GM19035 (cell line): Measurements from ENCODE around the gene TNK2.

ENCODE experiments used
- ATAC-seq: cut with Tn5 transposase; IDR thresholded peaks from one replicate; pipeline ENCODE4 v1.9.1; 2021; ENCODE audit not compliant: unreplicated experiment

The TNK2 gene

DNA sequence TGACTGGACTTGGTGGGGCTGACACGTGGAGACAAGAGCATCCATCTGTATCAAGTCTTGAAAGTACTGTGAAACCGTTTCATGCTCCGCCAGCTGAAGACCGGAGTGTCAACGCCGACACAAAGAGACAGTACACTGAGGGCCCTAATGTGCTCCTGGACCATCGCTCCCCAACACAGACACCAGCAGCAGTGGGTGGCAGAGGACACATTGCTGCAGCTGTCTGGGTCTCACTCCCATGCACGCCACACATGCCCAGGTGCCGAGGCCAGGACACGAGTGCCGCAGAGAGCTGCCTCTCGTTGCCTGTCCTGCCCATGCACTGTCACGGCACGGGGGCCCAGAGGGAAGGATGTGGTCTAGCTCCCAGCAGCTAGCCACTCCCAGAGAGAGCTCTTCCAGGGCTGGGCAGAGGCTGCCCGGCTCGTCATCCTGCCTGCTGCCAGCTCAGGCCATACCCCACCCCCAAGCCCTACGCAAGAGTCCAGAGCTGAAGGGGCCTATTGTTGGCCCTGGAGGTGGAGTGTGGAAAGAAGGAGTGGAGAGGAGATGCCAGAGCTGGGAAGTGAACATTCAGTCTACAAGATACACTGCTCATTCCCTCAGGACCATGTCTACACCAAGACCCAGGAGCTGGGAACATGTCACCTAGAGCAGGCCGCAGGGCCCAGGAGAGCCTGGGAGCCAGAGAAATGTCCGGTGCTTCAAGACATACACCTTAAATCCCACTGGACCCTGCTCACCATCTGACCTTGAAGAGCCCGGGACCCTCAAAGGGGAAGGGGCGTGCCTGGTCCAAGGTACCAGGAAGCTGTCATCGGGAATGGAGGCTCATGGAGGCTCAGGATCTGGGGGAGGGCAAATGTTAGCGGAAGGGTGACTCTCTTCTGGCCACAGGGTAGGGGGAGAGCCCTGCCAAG, 7.7 kb downstream of the TNK2 start:
- ATAC-seq, result peak; percentile 28

DNA sequence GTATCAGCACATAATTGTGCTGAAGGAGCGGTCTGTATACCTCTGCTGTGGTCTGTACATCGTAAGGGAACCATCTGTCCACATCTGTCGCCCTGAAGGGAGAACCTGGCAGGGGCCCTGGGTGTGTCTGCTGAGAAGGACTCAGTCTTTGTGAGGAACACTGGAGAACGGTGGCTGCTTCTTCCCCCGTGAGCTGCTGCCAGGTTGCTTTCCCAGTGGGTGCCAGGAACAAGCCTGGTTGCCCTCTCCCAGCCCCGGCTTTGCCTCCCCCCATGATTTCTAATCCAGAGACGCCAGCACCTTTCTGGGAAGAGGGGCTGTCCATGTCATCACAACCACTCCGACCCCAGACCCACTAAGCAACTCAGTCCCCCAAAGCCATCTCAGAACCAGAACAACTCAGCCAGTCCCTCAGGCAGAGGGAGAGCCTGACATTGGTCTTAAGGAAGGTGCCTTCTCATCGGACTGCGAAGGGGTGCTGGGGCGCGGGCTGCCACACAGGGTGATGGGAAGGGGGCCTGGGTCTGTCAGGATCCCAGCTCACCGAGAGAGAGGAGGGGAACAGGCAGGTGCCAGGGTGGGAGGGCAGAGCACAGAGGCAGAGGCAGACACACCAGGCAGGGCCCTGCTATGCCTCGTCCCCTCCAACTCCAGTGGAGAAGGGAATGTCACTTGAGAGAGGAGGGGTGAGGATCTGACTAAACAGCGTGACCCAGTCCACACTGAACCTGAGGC, 8.5 kb downstream of the TNK2 start:
- no peak for ATAC-seq

DNA sequence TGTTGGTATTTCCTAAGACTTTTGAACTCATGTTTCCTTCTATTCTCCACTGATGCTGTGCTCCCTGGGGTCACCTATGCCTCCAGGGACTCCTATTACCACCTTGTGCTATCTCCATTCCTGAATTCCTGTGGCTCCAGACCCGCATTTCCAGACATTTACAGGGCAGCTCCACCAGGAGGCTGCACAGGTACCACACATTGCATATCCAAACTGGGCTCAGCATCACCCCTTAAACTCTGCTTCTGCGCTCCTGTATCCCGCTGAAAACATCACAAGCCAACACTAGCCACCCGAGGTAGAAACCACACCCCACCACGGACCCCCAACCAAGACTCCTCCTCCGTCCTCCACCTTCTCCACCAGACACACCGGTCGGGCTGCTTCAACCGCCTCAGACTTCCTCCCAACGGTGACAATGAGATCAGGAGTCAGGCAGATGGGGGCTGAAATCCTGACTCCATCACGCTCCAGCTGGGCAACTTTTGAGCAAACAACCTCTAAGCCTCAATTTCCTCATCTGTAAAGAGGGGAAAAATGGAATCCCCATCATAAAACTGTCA, 10.4 kb downstream of the TNK2 start:
- no peak for ATAC-seq

GRCh38 chr3:195897081-195897852, 11.1 kb downstream of the TNK2 start:
- ATAC-seq, result no peak

- ATAC-seq, result peak; percentile 28
Measured at GRCh38 chr3:195896361-195897080, 11.8 kb downstream of the TNK2 start.

DNA sequence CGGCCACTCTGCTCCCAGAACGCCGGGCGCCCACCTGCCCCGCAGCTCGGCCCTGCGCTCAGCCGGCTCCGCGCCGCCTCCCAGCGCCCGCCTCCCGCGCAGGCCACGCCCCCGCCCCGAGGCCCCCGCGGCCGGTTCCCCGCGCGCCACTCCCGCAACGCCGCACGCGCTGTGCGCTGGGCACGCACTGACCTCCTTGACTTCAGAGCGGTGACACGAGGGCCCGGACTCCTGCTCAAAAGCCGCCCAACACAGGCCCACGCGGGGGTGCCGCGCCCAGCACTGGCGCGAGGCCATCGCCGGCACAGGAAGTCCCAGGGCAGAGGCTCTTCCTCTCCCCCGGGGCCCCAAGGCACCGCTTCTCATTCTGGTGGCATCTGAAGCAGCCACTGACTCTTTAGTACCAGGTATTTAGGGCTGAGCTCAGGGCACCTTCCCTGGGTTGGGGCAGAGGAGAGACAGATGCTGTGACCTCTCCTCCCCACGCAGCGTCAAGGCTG, 12.4 kb downstream of the TNK2 start:
- ATAC-seq, result peak; percentile 51

DNA sequence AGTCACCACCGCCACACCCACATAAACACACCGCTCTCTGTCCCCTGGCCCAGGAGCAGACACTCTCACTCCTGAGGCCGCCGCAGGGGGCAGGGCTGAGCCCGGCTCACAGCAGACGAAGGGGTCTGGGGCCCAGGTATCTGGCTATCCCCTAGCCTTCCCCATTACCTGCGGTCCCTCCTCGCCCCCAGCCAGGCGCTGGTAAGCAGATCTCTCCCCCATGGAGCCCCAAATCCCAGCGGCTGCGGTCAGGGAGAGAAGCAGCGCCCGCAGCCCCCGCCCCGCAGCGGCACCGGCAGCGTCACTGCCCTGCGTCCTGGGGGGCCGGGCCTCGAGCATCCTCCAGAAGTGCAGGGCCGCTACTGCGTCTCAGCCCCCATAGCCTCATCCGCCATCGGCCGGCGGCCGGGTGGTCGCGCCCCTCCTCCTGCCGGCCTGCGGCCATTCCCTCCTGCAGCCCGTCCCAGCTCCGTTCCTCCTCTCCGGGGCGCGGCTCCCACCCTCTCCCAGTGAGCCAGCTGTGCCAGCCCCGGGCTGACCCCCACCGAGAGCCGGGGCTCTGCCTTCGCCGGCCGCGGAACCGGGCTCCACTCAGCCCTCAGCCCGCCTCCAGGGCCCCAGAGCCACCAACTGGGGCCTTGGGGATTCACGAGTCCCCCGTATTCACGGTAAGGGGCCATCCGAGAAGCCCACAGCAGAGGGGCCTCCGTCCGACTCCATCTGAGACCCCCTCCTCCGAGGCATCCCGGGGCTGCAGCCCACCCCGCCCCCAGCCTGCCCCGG, 13.1 kb downstream of the TNK2 start:
- ATAC-seq, result no peak

- no peak for ATAC-seq
Measured at GRCh38 chr3:195893916-195894465, 14.4 kb downstream of the TNK2 start.

GRCh38 chr3:195893516-195893915, 14.8 kb downstream of the TNK2 start:
- ATAC-seq, result no peak

DNA sequence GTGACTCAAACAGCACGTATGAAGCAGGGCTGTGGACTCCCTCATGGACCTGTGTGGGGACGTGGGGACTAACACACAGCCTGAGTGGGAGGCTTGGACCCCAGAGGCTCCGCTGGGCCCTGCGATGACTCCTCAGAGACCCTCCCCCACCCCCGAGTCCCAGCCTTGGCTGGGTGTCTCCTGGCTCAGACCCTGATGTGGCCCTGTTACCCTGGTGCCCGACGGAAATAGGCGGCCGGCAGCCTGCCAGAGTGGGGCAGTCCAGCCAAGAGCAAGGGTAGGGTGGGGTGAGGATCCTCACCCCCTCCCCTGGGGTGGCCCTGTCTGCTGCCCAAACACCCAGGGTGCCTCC, 15.3 kb downstream of the TNK2 start:
- ATAC-seq, result no peak

- no peak for ATAC-seq
Measured at GRCh38 chr3:195892105-195893043, 16.0 kb downstream of the TNK2 start.

- ATAC-seq, result no peak
Measured at GRCh38 chr3:195891431-195892104, 16.8 kb downstream of the TNK2 start.

DNA sequence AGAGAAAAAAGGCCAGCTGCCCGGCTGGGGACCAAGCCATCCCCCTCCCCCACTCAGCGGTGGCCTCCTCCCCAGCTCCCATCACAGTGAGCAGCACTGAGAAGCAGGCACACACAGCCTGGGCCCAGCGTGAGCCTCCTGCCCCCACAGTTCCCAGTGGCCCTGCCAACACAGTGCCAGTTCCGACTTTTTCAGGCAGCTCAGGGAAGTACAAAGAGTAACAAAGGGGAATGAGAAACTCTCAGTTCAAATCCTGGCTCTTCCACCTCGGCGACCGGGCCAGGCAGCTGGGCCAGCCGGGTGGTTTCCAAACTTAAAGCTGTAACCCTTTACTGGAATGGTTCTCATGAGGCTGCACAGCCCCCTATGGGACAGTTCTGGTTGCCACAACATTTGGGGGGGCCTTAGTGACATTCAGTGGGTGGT, 18.5 kb downstream of the TNK2 start:
- no peak for ATAC-seq

- ATAC-seq, result no peak
Measured at GRCh38 chr3:195888981-195889869, 19.1 kb downstream of the TNK2 start.

DNA sequence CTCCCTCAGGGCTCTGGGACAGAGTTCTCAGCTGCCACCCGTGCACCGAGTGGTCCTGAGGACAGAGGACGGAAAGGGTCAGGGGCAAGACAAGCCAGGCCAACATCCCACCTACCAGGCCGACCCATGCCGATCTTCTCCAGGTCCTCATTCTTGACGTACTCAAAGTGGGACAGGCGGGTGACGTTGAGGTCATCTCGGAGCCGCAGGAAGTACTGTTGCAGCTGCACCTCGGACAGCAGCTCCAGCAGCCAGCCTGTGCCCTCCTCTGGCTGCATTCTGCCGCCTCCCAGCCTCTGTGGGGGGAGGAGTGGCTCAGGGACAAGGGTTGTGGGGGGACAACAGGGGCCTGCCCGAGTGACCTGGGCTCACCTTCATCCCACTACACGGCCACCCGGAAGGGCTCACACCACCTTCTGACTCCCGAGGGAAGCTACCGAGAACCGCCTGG, 20.0 kb downstream of the TNK2 start:
- no peak for ATAC-seq

DNA sequence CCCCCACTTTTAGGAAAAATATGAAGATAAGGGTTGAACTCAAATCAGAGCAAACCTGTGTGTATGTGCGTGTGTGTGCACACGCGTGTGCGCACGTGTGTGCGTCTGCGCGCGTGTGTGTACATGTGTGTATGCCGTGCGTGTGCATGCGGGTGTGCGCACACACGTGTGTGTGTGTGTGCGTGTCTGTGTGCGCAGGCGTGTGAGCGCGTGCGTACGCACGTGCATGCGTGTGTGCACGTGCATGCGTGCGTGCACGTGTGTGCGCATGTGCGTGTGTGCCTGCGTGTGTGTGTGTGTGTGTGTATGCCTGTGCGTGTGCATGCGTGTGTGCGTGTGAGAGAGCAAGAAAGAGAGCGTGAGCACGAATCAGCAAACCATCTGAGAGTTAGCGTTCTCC, 20.7 kb downstream of the TNK2 start:
- ATAC-seq, result no peak
